Neural cell (in vitro differentiated cells): ENCODE results near the gene NELFE.
"Not testable (repeated sequence)": the region's sequence is repeated elsewhere in the genome, so short reads cannot be mapped to it uniquely, and the experiment has no call there.

Experiments
- CTCF ChIP-seq: fragments of 450-650 bp; IDR thresholded peaks from 2 replicates; pipeline ENCODE4 v1.5.1; 2014; ENCODE audit warnings: antibody characterized with exemption, mild to moderate bottlenecking, moderate library complexity; ENCODE audit not compliant: poor library complexity, severe bottlenecking
- EP300 ChIP-seq: fragments of 450-650 bp; conservative IDR thresholded peaks from 2 replicates; pipeline ENCODE4 v1.6.1; 2014; ENCODE audit warnings: antibody characterized with exemption, mild to moderate bottlenecking, moderate library complexity; ENCODE audit not compliant: poor library complexity, severe bottlenecking
- EZH2 ChIP-seq: fragments of 200-600, 300-800 bp; shearing (Covaris generic), sonication (generic); IDR thresholded peaks from 2 replicates; pipeline ENCODE4 v1.6.1; 2014; ENCODE audit warnings: antibody characterized with exemption, low read length, borderline replicate concordance, mild to moderate bottlenecking; ENCODE audit not compliant: insufficient read depth, poor library complexity, severe bottlenecking
- MXI1 ChIP-seq: fragments of 450-650 bp; conservative IDR thresholded peaks from 2 replicates; pipeline ENCODE4 v1.6.1; 2014; ENCODE audit warnings: antibody characterized with exemption, mild to moderate bottlenecking; ENCODE audit not compliant: poor library complexity, severe bottlenecking
- POLR2AphosphoS5 ChIP-seq: IDR thresholded peaks from 2 replicates; pipeline ENCODE4 v1.6.1; 2012
- REST ChIP-seq: IDR thresholded peaks from 2 replicates; pipeline ENCODE4 v1.6.1; 2012; ENCODE audit warnings: borderline replicate concordance
- SMC3 ChIP-seq: fragments of 450-650 bp; conservative IDR thresholded peaks from 2 replicates; pipeline ENCODE4 v1.6.1; 2014; ENCODE audit warnings: antibody characterized with exemption, mild to moderate bottlenecking, moderate library complexity; ENCODE audit not compliant: poor library complexity
- TAF1 ChIP-seq: IDR thresholded peaks from 2 replicates; pipeline ENCODE4 v1.6.1; 2012; ENCODE audit warnings: low read depth

- not testable (repeated sequence) for TF ChIP-seq CTCF, POLR2AphosphoS5, TAF1, EZH2, SMC3, EP300, MXI1, REST
Measured at GRCh38 chr6:31976065-31976464, 17.3 kb upstream of the NELFE start.
